ACC112 (cell line): Measurements from ENCODE around the gene LACTBL1.
"Not testable (repeated sequence)": the region's sequence is repeated elsewhere in the genome, so short reads cannot be mapped to it uniquely, and the experiment has no call there.

ENCODE experiments used
- H2AFZ ChIP-seq: fragments of 200-600 bp; sonication (generic); one replicate; pipeline ENCODE4 v1.6.0; 2017; ENCODE audit warnings: antibody characterized with exemption, low read length; ENCODE audit not compliant: unreplicated experiment
- H3K27ac ChIP-seq: fragments of 200-600 bp; sonication (generic); 2 replicates; pipeline ENCODE4 v1.5.1; 2014; ENCODE audit warnings: low read depth, mild to moderate bottlenecking, antibody characterized with exemption, low read length, moderate library complexity
- H3K27me3 ChIP-seq: fragments of 200-600 bp; sonication (generic); 2 replicates; pipeline ENCODE4 v1.6.1; 2014; ENCODE audit warnings: mild to moderate bottlenecking, antibody characterized with exemption, low read length, moderate library complexity, mixed read lengths; ENCODE audit not compliant: insufficient read depth
- H3K36me3 ChIP-seq: fragments of 200-600 bp; sonication (generic); 2 replicates; pipeline ENCODE4 v1.6.1; 2016; ENCODE audit warnings: mild to moderate bottlenecking, antibody characterized with exemption, low read length, moderate library complexity, mixed read lengths; ENCODE audit not compliant: insufficient read depth
- H3K4me1 ChIP-seq: fragments of 200-600 bp; sonication (generic); one replicate; pipeline ENCODE4 v1.6.1; 2016; ENCODE audit warnings: low read length, mixed read lengths; ENCODE audit not compliant: insufficient read depth, unreplicated experiment, control insufficient read depth
- H3K4me3 ChIP-seq: fragments of 200-600 bp; sonication (generic); 2 replicates; pipeline ENCODE4 v1.5.1; 2014; ENCODE audit warnings: mild to moderate bottlenecking, low read depth, low read length
- H3K79me2 ChIP-seq: fragments of 200-600 bp; sonication (generic); one replicate; pipeline ENCODE4 v1.6.0; 2016; ENCODE audit warnings: low read length; ENCODE audit not compliant: control insufficient read depth, unreplicated experiment, insufficient read depth

The LACTBL1 gene

DNA sequence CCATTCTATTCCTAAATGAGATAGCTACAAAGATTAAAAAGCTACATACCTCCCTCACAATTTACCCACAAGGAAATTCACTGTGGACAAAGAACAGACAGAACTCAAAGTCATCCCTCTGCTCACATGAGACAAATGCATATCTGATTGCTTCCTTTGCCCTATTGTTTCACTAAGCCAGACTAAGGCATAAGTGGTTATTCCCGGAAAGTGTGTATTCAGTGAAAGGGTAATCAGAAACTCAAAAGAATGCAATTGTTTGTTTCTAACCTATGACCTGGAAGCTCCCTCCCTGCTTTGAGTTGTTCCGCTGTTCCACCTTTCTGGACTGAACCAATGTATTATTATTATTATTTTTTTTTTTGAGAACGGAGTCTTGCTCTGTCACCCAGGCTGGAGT is 32.1 kb upstream of the LACTBL1 start:
- not testable (repeated sequence) for H2AFZ ChIP-seq, H3K27ac ChIP-seq, H3K79me2 ChIP-seq, H3K4me3 ChIP-seq, H3K4me1 ChIP-seq, H3K36me3 ChIP-seq
- peaks cover 23% of the 10 kb centered on the region; the same call in 1 of the 2 replicates for H3K27me3 ChIP-seq

DNA sequence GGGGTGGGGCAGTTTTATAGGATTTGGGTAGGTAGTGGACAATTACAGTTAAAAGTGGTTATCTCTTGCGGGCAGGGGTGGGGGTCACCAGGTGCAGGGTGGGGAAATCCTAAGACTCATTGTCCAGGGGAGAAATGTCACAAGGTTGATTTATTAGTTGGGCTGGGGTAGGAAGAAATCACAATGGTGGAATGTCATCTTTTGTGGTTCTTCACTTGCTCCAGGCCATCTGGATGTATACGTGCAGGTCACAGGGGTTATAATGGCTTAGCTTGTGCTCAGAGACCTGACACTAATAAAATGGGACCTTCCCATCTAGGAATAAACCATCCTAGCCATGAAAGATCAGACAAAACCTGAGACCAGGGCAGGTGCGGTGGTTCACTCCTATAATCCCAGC is 31.4 kb upstream of the LACTBL1 start:
- H3K36me3 ChIP-seq, result no peaks in the 10 kb centered on the region
- no peak overlapping the region for H2AFZ ChIP-seq
- H3K4me1 ChIP-seq, result no peaks in the 10 kb centered on the region
- no peak overlapping the region for H3K4me3 ChIP-seq
- H3K27ac ChIP-seq, result no peak overlapping the region
- H3K79me2 ChIP-seq, result no peaks in the 10 kb centered on the region
- H3K27me3 ChIP-seq, result peaks cover 23% of the 10 kb centered on the region; the same call in 1 of the 2 replicates

DNA sequence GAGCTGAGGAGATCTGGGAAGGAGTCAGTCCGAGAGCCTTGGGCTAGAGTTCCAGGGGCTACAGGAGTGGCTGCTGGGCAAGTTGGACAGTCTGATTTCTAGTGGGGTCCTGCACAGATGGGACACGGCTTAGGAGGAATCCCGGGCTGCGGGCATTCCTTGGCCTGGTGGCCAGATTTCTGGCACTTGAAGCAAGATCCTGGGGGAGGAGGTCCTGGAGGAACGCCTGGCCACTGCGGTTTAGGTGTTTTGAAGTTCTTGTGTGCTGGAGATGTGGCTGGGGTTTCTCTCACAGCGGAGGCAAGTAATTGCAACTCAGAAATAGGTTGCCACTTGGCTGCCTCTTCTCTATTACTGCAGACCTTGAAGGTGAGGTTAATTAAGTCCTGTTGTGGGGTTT is 29.6 kb upstream of the LACTBL1 start:
- peaks cover 23% of the 10 kb centered on the region; the same call in 1 of the 2 replicates for H3K27me3 ChIP-seq
- H2AFZ ChIP-seq, H3K4me1 ChIP-seq, H3K4me3 ChIP-seq, H3K79me2 ChIP-seq, H3K27ac ChIP-seq, H3K36me3 ChIP-seq: not testable (repeated sequence)

DNA sequence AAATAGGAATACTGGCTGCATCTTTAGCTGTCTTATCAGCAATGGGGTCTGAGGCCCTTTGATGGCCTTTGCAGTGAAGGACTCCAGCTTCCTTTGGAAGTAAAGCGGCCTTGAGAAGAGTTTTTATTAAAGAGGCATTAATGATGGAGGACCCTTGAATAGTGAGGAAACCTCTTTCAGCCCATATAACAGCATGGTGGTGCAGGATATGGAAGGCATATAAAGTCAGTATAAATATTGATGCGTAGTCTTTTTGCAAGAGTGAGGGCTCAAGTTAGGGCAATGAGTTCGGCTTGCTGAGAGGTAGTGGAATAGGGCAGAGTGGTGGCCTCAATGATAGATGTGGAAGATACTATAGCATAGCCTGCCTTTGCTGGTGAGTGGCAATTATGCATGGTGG is 27.5 kb upstream of the LACTBL1 start:
- not testable (repeated sequence) for H3K79me2 ChIP-seq, H3K27ac ChIP-seq, H3K36me3 ChIP-seq, H3K4me3 ChIP-seq, H3K4me1 ChIP-seq, H2AFZ ChIP-seq
- H3K27me3 ChIP-seq, result peaks cover 16% of the 10 kb centered on the region; the same call in 1 of the 2 replicates

DNA sequence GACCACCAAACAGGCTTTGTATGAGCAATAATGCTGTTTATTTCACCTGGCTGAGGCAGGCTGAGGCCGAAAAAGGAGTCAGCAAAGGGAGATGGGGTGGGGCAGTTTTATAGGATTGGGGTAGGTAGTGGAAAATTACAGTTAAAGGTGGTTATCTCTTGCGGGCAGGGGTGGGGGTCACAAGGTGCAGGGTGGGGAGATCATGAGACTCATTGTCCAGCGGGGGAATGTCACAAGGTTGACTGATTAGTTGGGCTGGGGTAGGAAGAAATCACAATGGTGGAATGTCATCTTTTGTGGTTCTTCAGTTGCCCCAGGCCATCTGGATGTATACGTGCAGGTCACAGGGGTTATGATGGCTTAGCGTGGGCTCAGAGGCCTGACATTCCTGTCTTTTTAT is 24.9 kb upstream of the LACTBL1 start:
- not testable (repeated sequence) for H3K4me3 ChIP-seq, H2AFZ ChIP-seq, H3K4me1 ChIP-seq, H3K79me2 ChIP-seq, H3K27ac ChIP-seq, H3K36me3 ChIP-seq
- peaks cover 16% of the 10 kb centered on the region; the same call in 1 of the 2 replicates for H3K27me3 ChIP-seq

DNA sequence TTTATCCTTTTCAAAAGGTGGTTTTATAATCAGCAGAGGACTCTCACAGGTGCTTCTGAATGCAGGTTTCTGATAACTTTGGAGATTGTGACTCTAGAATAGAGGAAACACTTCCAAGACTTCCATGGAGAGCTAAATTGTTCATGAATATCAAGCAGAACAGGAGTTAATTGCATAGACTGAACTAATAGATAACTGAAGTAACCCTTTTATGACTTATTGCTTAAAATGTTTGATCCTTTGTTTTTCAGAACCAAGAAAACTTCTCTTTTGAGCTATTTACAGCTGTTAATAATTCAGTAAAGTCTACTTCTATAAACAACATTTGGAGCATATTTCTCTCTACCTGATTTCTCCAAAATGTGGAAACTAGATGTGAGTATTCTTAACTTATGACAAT is 23.1 kb upstream of the LACTBL1 start:
- Histone ChIP-seq H3K79me2 (no peaks in the 10 kb centered on the region), H3K27ac (no peak overlapping the region), H2AFZ (no peak overlapping the region), H3K4me1 (no peaks in the 10 kb centered on the region), H3K36me3 (no peaks in the 10 kb centered on the region), H3K27me3 (peaks cover 10% of the 10 kb centered on the region; the same call in 1 of the 2 replicates), H3K4me3 (no peak overlapping the region)

DNA sequence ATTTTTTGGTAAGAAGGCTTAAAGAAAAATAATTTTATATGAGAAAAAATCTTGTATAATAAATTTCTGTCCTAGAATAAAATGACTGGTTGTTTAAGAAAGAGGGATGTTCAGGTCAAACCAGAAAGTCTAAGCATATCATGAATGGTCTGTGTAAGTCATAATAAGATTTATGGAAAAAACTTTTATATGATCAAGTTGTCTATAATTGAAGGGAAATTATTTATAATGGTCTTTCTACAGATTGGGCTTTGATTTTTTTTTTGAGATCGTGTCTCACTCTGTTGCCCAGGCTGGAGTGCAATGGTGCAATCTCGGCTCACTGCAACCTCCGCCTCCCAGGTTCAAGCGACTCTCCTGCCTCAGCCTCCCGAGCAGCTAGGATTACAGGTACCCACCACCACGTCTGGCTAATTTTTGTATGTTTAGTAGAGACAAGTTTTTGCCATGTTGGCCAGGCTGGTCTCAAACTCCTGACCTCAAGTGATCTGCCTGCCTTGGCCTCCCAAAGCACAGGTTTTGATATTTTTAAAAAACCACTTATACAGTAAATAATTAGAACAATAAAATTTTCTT is 20.6 kb upstream of the LACTBL1 start:
- H3K27me3 ChIP-seq, H2AFZ ChIP-seq, H3K4me1 ChIP-seq, H3K36me3 ChIP-seq, H3K27ac ChIP-seq, H3K79me2 ChIP-seq, H3K4me3 ChIP-seq: not testable (repeated sequence)

DNA sequence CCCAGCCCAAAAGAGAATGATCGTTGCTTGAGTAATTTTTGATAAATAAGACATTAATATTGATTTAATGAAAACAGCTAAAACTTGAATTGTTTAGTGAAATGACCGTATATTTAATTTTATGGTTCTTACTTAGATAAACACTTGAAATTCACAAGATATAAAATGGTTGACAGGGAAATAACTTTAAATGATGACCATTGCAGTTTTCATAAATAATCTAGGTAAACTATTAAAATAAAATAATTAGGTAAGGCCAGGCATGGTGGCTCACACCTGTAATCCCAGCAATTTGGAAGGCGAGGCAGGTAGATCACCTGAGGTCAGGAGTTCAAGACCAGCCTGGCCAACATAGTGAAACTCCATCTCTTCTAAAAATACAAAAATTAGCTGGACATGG is 19.7 kb upstream of the LACTBL1 start:
- not testable (repeated sequence) for H3K27ac ChIP-seq, H3K4me1 ChIP-seq, H3K36me3 ChIP-seq, H3K4me3 ChIP-seq, H3K79me2 ChIP-seq, H3K27me3 ChIP-seq, H2AFZ ChIP-seq

DNA sequence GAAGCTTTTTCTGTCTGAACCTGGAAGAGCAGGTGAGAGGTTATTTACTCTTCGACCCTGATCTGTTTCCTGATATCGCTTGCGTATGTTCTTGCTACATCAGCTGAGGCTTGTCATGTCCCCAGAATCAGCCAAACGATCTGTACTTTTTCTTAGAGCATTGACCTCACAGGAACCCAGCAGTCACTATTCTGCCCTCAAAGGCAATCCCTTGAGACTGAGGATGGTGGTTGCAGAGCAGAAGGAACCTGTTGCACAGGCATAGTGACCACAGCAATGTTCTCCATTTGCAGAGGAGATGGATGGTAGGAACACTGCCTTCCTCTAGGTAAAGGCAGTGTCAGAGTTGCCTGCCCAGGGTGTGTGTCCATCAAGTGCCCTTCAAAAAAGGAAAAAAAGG is 11.3 kb upstream of the LACTBL1 start:
- no peak overlapping the region for H2AFZ ChIP-seq
- no peaks in the 10 kb centered on the region for H3K36me3 ChIP-seq
- H3K4me1 ChIP-seq, result peaks cover 3% of the 10 kb centered on the region
- H3K79me2 ChIP-seq, result no peaks in the 10 kb centered on the region
- no peak overlapping the region for H3K27ac ChIP-seq
- H3K27me3 ChIP-seq, result 0 out of 2 replicates have a peak, but pooled peaks cover 4% of the 10 kb centered on the region
- H3K4me3 ChIP-seq, result no peak overlapping the region

DNA sequence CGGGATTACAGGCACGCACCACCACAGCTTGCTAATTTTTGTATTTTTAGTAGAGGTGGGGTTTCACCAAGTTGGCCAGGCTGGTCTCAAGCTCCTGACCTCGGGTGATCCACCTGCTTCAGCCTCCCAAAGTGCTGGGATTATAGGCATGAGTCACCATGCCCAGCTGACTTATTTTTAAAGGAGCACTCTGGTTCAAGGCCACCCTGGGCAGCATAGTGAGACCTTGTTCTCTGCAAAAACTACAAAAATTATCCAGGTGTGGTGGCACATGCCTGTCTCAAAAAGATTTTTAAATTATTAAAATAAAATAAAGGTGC is 7.8 kb upstream of the LACTBL1 start:
- not testable (repeated sequence) for H3K27me3 ChIP-seq, H3K36me3 ChIP-seq, H3K4me3 ChIP-seq, H3K79me2 ChIP-seq, H2AFZ ChIP-seq, H3K27ac ChIP-seq
- peaks cover 18% of the 10 kb centered on the region for H3K4me1 ChIP-seq

DNA sequence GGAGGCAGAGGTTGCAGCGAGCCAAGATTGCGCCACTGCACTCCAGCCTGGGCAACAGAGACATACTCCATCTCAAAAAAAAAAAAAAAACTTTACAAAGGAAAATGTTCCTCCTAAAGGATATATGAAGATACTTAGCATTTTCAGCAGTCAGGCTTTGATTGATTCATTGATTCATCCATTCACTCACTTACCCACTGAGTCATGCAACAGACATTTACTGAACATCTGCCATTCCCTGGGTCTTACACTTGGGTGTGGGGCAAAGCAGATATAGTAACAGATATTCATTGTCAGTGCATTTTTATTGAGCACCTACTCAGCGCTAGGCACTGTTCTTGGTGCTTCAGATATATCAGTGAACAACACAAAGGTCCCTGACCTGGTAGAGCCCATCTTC is 5.6 kb upstream of the LACTBL1 start:
- Histone ChIP-seq H3K36me3 (no peaks in the 10 kb centered on the region), H3K4me3 (no peak overlapping the region), H3K27ac (no peak overlapping the region), H2AFZ (no peak overlapping the region), H3K79me2 (no peaks in the 10 kb centered on the region), H3K4me1 (peaks cover 21% of the 10 kb centered on the region), H3K27me3 (no peaks in the 10 kb centered on the region)
